Cardiac fibroblast (primary cell): ENCODE results near the gene OR10AD1.

Experiments used
- DNase-seq, 2 donors: peaks; one replicate each; pipeline versions ENCODE4 v3.0.0 to v3.0.0-alpha.2; 2010; ENCODE audit warnings: low read depth in 2 of 2
- H3K4me3 ChIP-seq, 2 donors: replicated peaks in 1 of 2; 1 replicate in 1 of 2; 2 replicates in 1 of 2; pipeline ENCODE4 v1.5.1; 2011; ENCODE audit warnings: low read depth in 2 of 2, low read length in 2 of 2, mild to moderate bottlenecking in 2 of 2, moderate library complexity in 1 of 2
- CTCF ChIP-seq: IDR thresholded peaks from one replicate; pipeline ENCODE4 v1.5.1; 2011; ENCODE audit warnings: low read depth, mild to moderate bottlenecking, low read length, inconsistent platforms

OR10AD1 gene

GRCh38 chr12:48183876-48184548 lies 19.1 kb downstream of the OR10AD1 start:
- TF ChIP-seq CTCF, result no peak
- no peak for DNase-seq
- peak overlapping the region; percentile 73 to 83 for H3K4me3 ChIP-seq

GRCh38 chr12:48183091-48183875 lies 19.8 kb downstream of the OR10AD1 start, which contains the start of gene CCDC184:
CCDC184 (plus strand) TSS chr12:48183644; CDS start chr12:48184123, 479 bp downstream.
- peak within 1 kb of the TSS; percentile 73 to 83 for H3K4me3 ChIP-seq
- peak; percentile 83 to 84 for DNase-seq
- peak; percentile 35 for TF ChIP-seq CTCF

- H3K4me3 ChIP-seq, result peak overlapping the region; percentile 73 to 83
- DNase-seq, result no peak
- no peak for TF ChIP-seq CTCF
Observed at GRCh38 chr12:48182631-48183030, 20.5 kb downstream of the OR10AD1 start.

GRCh38 chr12:48180857-48181495 lies 22.1 kb downstream of the OR10AD1 start:
- TF ChIP-seq CTCF, result no peak
- DNase-seq, result no peak
- H3K4me3 ChIP-seq, result no peak overlapping the region

- no peak overlapping the region for H3K4me3 ChIP-seq
- no peak for DNase-seq
- TF ChIP-seq CTCF, result no peak
Observed at GRCh38 chr12:48180424-48180823, 22.7 kb downstream of the OR10AD1 start.

GRCh38 chr12:48179466-48179865 lies 23.6 kb downstream of the OR10AD1 start:
- no peak overlapping the region for H3K4me3 ChIP-seq
- no peak for TF ChIP-seq CTCF
- DNase-seq, result no peak
